ENCODE results near the gene LNPK. TPM values are rescaled to one million over a fixed set of nuclear protein-coding genes. Genes with fewer than 3 reads are reported as not detected.

Gene LNPK
- total RNA-seq, 4 donors from 2014 or later: 35.0 to 60.8 (median 38.3) TPM

DNA sequence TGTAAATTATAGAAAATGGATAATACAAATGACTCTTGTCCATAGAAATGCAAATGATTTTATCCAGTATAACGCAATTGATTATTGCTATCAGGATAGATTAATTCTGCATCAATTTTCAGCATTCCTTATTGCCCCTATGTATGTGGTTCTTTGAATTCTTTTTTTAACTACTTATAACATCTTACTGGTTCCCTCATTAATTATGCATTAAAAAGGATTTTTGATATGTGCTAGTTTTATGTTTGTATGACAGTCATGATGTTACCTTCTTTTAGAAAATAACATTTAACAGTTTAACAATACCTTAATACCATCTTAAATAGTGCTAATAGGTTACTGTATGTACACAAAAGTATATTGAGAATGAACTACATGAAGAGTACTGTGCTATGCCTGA, 20.0 kb upstream of the LNPK start:
- TF ChIP-seq, protein P1, sequence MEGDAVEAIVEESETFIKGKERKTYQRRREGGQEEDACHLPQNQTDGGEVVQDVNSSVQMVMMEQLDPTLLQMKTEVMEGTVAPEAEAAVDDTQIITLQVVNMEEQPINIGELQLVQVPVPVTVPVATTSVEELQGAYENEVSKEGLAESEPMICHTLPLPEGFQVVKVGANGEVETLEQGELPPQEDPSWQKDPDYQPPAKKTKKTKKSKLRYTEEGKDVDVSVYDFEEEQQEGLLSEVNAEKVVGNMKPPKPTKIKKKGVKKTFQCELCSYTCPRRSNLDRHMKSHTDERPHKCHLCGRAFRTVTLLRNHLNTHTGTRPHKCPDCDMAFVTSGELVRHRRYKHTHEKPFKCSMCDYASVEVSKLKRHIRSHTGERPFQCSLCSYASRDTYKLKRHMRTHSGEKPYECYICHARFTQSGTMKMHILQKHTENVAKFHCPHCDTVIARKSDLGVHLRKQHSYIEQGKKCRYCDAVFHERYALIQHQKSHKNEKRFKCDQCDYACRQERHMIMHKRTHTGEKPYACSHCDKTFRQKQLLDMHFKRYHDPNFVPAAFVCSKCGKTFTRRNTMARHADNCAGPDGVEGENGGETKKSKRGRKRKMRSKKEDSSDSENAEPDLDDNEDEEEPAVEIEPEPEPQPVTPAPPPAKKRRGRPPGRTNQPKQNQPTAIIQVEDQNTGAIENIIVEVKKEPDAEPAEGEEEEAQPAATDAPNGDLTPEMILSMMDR (IDR thresholded peaks at IDR 0.05; ENCODE audit: low read depth): no peak

DNA sequence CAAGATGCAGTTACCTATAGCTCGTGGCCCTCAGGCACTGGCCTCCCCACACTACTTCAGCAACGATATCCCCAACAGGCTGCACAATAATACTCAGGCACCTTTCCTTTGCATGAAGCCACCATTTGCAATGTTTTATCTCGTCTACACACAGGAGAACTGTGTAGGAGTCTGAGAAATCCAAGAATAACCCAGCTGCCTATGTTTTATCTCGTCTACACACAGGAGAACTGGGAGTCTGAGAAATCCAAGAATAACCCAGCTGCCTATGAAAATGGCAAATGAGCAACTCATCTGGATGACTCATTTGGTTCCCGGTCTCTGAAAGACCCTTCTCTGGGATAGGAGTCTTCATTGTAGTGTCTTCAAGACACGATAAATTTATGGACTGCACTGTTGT, 18.3 kb upstream of the LNPK start:
- TF ChIP-seq, protein P1 (IDR thresholded peaks at IDR 0.05; ENCODE audit: low read depth): no peak

DNA sequence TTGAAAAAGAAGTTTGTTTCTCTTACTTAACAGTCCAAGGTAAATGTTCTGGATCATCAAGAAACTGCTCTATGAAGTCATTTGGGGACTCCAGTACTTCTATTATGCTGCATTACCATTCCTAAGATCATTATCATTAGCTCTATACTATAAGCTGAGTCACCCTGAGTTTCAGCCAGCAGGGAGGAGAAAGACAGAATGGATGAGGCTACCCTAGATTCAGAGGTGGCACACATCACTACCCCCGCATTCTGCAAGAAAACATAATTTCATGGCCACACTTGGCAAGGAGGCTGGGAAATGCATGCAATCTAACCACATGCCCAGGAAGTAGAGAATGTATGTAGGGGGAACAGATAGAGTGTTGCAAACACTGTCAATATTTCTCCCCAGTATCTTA, 16.6 kb upstream of the LNPK start:
- TF ChIP-seq, protein P1 (IDR thresholded peaks at IDR 0.05; ENCODE audit: low read depth): no peak

DNA sequence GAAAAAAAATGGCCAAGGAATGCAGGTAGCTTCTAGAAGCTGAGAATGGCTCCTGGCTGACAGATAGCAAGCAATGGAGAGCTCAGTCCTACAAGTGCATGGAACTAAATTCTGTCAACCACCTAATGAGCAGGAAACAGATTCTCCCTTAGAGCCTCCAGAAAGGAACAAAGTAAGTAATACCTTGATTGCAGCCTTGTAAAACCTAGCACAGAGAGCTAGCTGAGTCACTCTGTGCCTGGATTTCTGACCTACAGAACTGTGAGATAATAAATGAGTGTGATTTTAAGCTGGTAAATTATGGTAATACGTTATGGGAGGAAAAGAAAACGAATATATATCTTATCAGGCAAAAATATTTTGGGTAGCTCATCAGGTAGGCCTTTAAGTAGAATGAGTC, 7.4 kb upstream of the LNPK start:
- TF ChIP-seq, protein P1 (IDR thresholded peaks at IDR 0.05; ENCODE audit: low read depth): no peak

DNA sequence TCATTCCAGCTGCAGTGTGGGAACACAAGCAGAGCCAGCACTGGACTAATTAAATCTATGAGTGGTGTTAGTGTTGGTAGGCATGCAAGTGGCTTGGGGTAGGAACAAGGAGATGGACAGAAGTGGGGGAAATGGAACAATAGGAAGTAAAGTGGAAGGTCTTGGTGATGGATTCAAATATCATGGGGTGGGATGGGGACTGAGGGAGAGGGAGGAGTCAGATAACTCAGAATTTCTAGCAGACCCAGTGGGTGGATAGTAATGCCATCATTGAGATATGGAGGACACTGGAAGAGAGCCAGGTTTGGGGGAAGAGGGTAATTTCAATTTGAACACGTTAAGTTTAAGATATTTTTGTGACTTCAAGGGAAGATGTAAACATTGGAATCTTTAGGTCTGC, 2.9 kb upstream of the LNPK start:
- TF ChIP-seq, protein P1 (IDR thresholded peaks at IDR 0.05; ENCODE audit: low read depth): no peak

DNA sequence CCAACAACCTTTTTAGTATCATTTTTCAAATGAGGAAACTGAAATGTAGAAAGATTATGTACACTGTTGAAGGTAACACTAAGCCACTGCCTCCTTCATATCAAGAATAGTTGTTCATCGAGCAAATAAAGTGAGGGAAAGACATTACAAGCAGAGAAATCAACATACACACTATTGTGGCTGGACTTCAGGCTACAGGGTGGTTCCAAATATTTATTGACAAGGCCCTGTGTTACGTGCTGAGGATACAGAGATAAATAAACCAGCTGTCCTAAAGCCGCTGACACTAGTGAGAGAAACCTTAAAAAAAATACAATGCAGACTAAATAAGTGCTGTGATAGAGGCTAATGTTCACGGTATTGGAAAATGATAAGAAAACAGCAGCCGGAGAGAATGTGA, 1.9 kb upstream of the LNPK start:
- TF ChIP-seq, protein P1 (IDR thresholded peaks at IDR 0.05; ENCODE audit: low read depth): no peak

DNA sequence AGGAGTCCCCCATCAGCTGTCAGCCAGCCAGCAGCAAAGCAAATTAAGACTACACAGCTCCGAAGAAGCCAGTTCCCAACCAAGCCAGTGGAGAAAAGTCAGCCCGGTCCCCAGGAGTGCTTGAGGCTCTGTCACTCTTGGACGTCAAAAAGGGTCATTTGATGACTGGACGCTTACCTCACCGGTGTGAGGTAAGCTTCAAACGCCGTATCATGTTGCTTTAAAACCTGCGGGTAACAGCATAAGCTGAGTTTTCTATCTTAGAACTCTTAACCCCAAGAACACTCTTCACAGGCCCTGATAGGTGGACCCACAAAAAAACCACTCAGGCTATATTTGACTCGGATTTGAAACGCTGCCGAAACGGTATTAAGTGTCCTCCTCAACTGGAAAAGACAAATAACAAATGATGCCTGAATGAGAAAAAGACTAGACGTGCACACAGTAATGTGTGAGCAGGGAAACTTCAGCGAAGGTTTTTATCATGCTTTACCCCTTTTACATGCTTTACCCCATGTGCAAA, 682 bp upstream of the LNPK start:
- TF ChIP-seq, protein P1 (IDR thresholded peaks at IDR 0.05; ENCODE audit: low read depth): no peak

Data from subcutaneous adipose tissue (tissue), 4 donors.